HepG2 (cell line): ENCODE measurements around the gene CCDC126. TPM values are rescaled to one million over a fixed set of nuclear protein-coding genes. Genes with fewer than 3 reads are reported as not detected.

Source experiments
- FOXJ3 ChIP-seq: sonication (generic); formaldehyde crosslinking; IDR thresholded peaks from 2 replicates; pipeline ENCODE4 v1.4.0; 2020; ENCODE audit warnings: missing genetic modification reagents, mild to moderate bottlenecking, borderline replicate concordance
- GATAD2A ChIP-seq: IDR thresholded peaks from 2 replicates; pipeline ENCODE4 v1.6.1; 2016
- HNRNPUL1 ChIP-seq: fragments of 200-400 bp; formaldehyde crosslinking; IDR thresholded peaks from 2 replicates; pipeline ENCODE4 v1.6.1; 2017; ENCODE audit warnings: low read depth, mild to moderate bottlenecking, low read length, moderate library complexity
- HOXA7 ChIP-seq: sonication (generic); formaldehyde crosslinking; IDR thresholded peaks from 2 replicates; pipeline ENCODE4 v1.8.1; 2022; ENCODE audit warnings: mild to moderate bottlenecking, missing genetic modification reagents, moderate library complexity
- ISX ChIP-seq: sonication (generic); formaldehyde crosslinking; conservative IDR thresholded peaks from 2 replicates; pipeline ENCODE4 v1.5.0; 2020; ENCODE audit warnings: missing genetic modification reagents
- KDM3A ChIP-seq: IDR thresholded peaks from 2 replicates; pipeline ENCODE4 v1.6.1; 2018; ENCODE audit warnings: low read depth, missing compliant biosample characterization
- MIER3 ChIP-seq: IDR thresholded peaks from 2 replicates; pipeline ENCODE4 v1.6.1; 2016; ENCODE audit warnings: missing compliant biosample characterization, borderline replicate concordance
- MXI1 ChIP-seq: IDR thresholded peaks from 3 replicates; pipeline ENCODE4 v1.6.1; 2012; ENCODE audit warnings: low read depth, low read length, inconsistent platforms, borderline replicate concordance
- NFYC ChIP-seq: IDR thresholded peaks from 2 replicates; pipeline ENCODE4 v1.6.1; 2016; ENCODE audit warnings: missing genetic modification reagents, missing compliant biosample characterization
- NONO ChIP-seq, 2 experiments: fragments of 450-650 bp in 1 of 2; sonication (generic) in 1 of 2; formaldehyde crosslinking in 1 of 2; IDR thresholded peaks in 1 of 2; conservative IDR thresholded peaks in 1 of 2; 2 replicates each; pipeline versions ENCODE4 v1.6.1 to v1.8.0; 2017 to 2022; ENCODE audit warnings: mild to moderate bottlenecking in 1 of 2, missing genetic modification reagents in 1 of 2, moderate library complexity in 1 of 2
- PITX1 ChIP-seq: sonication (generic); formaldehyde crosslinking; IDR thresholded peaks from 2 replicates; pipeline ENCODE4 v1.5.1; 2020; ENCODE audit warnings: mild to moderate bottlenecking, missing genetic modification reagents
- POLR2AphosphoS5 ChIP-seq: IDR thresholded peaks from 2 replicates; pipeline ENCODE4 v1.6.1; 2012; ENCODE audit warnings: low read depth, low read length
- SIN3A ChIP-seq: IDR thresholded peaks from 2 replicates; pipeline ENCODE4 v1.6.1; 2011; ENCODE audit warnings: low read depth, mild to moderate bottlenecking, control low read depth, low read length, borderline replicate concordance
- SIX1 ChIP-seq: sonication (generic); formaldehyde crosslinking; IDR thresholded peaks from 2 replicates; pipeline ENCODE4 v1.4.0; 2020; ENCODE audit warnings: missing genetic modification reagents, borderline replicate concordance
- YEATS4 ChIP-seq: sonication (generic); formaldehyde crosslinking; IDR thresholded peaks from 2 replicates; pipeline ENCODE4 v1.4.0; 2020; ENCODE audit warnings: missing genetic modification reagents, borderline replicate concordance
- ZBTB20 ChIP-seq: sonication (generic); formaldehyde crosslinking; IDR thresholded peaks from 2 replicates; pipeline ENCODE4 v1.8.1; 2023; ENCODE audit warnings: missing genetic modification reagents, low read depth, mild to moderate bottlenecking, borderline replicate concordance
- ZNF232 ChIP-seq: sonication (generic); formaldehyde crosslinking; IDR thresholded peaks from 2 replicates; pipeline ENCODE4 v1.4.0; 2020; ENCODE audit warnings: missing genetic modification reagents, borderline replicate concordance
- ZNF24 ChIP-seq: fragments of 450-650 bp; IDR thresholded peaks from 2 replicates; pipeline ENCODE4 v1.6.1; 2017; ENCODE audit warnings: antibody characterized with exemption, mild to moderate bottlenecking
- ZNF792 ChIP-seq: IDR thresholded peaks from 2 replicates; pipeline ENCODE4 v1.6.1; 2016
- ZNF850 ChIP-seq: sonication (generic); formaldehyde crosslinking; conservative IDR thresholded peaks from 2 replicates; pipeline ENCODE4 v1.9.0; 2021; ENCODE audit warnings: mild to moderate bottlenecking, missing genetic modification reagents
- polyA plus RNA-seq, 8 experiments: library from polyadenylated mRNA; depleted of rRNA in 3 of 8; stranded (reverse) in 7 of 8; unstranded in 1 of 8; fragments of >200 nt; fragmentation: Illumina TruSeq in 4 of 8; extraction: Trizol in 4 of 8; gene quantifications; 2 replicates each; pipeline versions ENCODE4 v1.2.1 to v1.2.3, GENCODE V29; 2011 to 2016; ENCODE audit warnings: low read depth in 4 of 8, missing spikeins in 1 of 8, mixed read lengths in 1 of 8; ENCODE audit not compliant: insufficient read depth in 1 of 8
- total RNA-seq, 5 experiments: library from RNA; depleted of rRNA; stranded (reverse); fragments of >200 nt; fragmentation: Illumina TruSeq; extraction: Trizol; gene quantifications; 2 replicates each; pipeline ENCODE4 v1.2.3, GENCODE V29; 2016; ENCODE audit warnings: low read depth in 1 of 5
- TF ChIP-seq, protein P1 (sequence below): sonication (generic); formaldehyde crosslinking; IDR thresholded peaks from 2 replicates; pipeline ENCODE4 v1.4.0; 2020; ENCODE audit warnings: missing genetic modification reagents
- TF ChIP-seq, protein P2 (sequence below): sonication (generic); formaldehyde crosslinking; IDR thresholded peaks from 2 replicates; pipeline ENCODE4 v1.5.0; 2020; ENCODE audit warnings: missing genetic modification reagents
- TF ChIP-seq, protein P3 (sequence below): sonication (generic); formaldehyde crosslinking; IDR thresholded peaks from 2 replicates; pipeline ENCODE4 v1.9.0; 2021; ENCODE audit warnings: missing genetic modification reagents, borderline replicate concordance

Gene CCDC126
- total and polyA plus RNA-seq, 2 of the 13 experiments (the other 11 are each of a cell fraction or from before 2014, with no cell fraction given) = 3.5 to 9.3 TPM

DNA sequence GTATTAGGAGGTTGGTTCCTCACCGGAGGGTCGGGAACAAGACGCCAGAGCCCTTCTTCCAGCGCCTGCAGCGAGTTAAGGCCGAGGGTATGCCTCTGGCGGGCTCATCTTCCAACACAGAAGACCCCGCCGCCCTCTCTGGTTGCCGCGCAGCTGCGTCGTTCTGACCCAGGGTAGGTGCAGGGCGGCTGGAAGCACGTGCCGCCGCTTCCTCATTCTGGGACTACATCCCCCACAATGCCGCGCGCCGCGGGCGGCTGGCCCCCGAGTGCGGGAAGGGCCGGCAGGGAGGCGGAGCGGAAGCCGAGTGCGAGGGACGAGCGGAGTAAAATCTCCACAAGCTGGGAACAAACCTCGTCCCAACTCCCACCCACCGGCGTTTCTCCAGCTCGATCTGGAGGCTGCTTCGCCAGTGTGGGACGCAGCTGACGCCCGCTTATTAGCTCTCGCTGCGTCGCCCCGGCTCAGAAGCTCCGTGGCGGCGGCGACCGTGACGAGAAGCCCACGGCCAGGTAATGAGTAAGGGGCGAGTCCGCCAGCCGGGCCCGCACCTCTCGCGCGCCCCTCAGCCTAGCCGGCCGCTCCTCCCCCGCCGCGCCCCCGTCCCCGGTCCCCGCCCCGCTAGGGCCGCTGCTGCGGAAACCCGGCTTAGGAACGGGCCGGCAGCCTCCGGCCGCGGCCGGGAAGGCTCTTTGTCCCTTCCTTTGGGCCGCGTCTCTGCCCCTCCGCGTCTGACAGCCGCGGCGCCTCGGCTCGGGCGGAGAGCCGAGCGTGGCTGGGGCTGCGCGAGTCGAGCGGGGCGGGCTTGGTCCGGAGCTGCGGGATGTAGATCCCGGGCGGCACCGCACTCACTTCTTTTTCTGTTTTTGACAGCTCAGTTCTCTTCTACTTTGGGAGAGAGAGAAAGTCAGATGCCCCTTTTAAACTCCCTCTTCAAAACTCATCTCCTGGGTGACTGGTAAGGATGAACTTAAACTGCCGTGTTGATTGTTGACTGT lies at the start of gene CCDC126 (continued):
- TF ChIP-seq ZNF850 (CRISPR knock-in tag) = no peak
- TF ChIP-seq, protein P1, sequence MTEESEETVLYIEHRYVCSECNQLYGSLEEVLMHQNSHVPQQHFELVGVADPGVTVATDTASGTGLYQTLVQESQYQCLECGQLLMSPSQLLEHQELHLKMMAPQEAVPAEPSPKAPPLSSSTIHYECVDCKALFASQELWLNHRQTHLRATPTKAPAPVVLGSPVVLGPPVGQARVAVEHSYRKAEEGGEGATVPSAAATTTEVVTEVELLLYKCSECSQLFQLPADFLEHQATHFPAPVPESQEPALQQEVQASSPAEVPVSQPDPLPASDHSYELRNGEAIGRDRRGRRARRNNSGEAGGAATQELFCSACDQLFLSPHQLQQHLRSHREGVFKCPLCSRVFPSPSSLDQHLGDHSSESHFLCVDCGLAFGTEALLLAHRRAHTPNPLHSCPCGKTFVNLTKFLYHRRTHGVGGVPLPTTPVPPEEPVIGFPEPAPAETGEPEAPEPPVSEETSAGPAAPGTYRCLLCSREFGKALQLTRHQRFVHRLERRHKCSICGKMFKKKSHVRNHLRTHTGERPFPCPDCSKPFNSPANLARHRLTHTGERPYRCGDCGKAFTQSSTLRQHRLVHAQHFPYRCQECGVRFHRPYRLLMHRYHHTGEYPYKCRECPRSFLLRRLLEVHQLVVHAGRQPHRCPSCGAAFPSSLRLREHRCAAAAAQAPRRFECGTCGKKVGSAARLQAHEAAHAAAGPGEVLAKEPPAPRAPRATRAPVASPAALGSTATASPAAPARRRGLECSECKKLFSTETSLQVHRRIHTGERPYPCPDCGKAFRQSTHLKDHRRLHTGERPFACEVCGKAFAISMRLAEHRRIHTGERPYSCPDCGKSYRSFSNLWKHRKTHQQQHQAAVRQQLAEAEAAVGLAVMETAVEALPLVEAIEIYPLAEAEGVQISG (CRISPR knock-in tag) = peak; percentile 90
- no peak for TF ChIP-seq HNRNPUL1
- TF ChIP-seq ZNF24 = no peak
- TF ChIP-seq NFYC (CRISPR knock-in tag) = peak; percentile 46; the same call in 1 of the 2 replicates
- peak; percentile 83; the same call in 1 of the 3 replicates for TF ChIP-seq MXI1
- TF ChIP-seq ISX (CRISPR knock-in tag) = 0 out of 2 replicates have a peak, but pooled peaks have one; percentile 48
- TF ChIP-seq PITX1 (CRISPR knock-in tag) = peak; percentile 72
- TF ChIP-seq SIN3A = peak; percentile 64; the same call in 1 of the 2 replicates
- TF ChIP-seq, protein P2, sequence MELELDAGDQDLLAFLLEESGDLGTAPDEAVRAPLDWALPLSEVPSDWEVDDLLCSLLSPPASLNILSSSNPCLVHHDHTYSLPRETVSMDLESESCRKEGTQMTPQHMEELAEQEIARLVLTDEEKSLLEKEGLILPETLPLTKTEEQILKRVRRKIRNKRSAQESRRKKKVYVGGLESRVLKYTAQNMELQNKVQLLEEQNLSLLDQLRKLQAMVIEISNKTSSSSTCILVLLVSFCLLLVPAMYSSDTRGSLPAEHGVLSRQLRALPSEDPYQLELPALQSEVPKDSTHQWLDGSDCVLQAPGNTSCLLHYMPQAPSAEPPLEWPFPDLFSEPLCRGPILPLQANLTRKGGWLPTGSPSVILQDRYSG (CRISPR knock-in tag) = no peak
- peak; percentile 86 for TF ChIP-seq KDM3A (CRISPR knock-in tag)
- peak; percentile 93 for TF ChIP-seq YEATS4 (CRISPR knock-in tag)
- no peak for TF ChIP-seq FOXJ3 (CRISPR knock-in tag)
- peak; percentile 81; the same call in 1 of the 2 replicates for TF ChIP-seq ZBTB20
- TF ChIP-seq ZNF792 (CRISPR knock-in tag) = peak; percentile 88; the same call in 1 of the 2 replicates
- peak; percentile 82; the same call in 1 of the 2 replicates for TF ChIP-seq MIER3 (CRISPR knock-in tag)
- TF ChIP-seq POLR2AphosphoS5 = peak; percentile 59
- TF ChIP-seq, protein P3, sequence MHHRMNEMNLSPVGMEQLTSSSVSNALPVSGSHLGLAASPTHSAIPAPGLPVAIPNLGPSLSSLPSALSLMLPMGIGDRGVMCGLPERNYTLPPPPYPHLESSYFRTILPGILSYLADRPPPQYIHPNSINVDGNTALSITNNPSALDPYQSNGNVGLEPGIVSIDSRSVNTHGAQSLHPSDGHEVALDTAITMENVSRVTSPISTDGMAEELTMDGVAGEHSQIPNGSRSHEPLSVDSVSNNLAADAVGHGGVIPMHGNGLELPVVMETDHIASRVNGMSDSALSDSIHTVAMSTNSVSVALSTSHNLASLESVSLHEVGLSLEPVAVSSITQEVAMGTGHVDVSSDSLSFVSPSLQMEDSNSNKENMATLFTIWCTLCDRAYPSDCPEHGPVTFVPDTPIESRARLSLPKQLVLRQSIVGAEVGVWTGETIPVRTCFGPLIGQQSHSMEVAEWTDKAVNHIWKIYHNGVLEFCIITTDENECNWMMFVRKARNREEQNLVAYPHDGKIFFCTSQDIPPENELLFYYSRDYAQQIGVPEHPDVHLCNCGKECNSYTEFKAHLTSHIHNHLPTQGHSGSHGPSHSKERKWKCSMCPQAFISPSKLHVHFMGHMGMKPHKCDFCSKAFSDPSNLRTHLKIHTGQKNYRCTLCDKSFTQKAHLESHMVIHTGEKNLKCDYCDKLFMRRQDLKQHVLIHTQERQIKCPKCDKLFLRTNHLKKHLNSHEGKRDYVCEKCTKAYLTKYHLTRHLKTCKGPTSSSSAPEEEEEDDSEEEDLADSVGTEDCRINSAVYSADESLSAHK (CRISPR knock-in tag) = no peak
- TF ChIP-seq ZNF232 (CRISPR knock-in tag) = 0 out of 2 replicates have a peak, but pooled peaks have one; percentile 2
- 0 out of 2 replicates have a peak, but pooled peaks have one; percentile 27 for TF ChIP-seq GATAD2A (CRISPR knock-in tag)
- TF ChIP-seq SIX1 (CRISPR knock-in tag) = no peak; the same call in 1 of the 2 replicates
- no peak for TF ChIP-seq NONO (IDR thresholded peaks at IDR 0.05)
- peak; percentile 43; the same call in 1 of the 2 replicates for TF ChIP-seq NONO (CRISPR knock-in tag; conservative IDR thresholded peaks at IDR 0.05)
- TF ChIP-seq HOXA7 (CRISPR knock-in tag) = no peak
